DMS 273 treated with DMSO at 0.1 percent for 48 hours (cell line): ENCODE measurements around the gene ASS1.

Source experiments
- DNase-seq: peaks from one replicate; lab custom pipeline; 2025; lab: John Stamatoyannopoulos, UW

ASS1 gene

DNA sequence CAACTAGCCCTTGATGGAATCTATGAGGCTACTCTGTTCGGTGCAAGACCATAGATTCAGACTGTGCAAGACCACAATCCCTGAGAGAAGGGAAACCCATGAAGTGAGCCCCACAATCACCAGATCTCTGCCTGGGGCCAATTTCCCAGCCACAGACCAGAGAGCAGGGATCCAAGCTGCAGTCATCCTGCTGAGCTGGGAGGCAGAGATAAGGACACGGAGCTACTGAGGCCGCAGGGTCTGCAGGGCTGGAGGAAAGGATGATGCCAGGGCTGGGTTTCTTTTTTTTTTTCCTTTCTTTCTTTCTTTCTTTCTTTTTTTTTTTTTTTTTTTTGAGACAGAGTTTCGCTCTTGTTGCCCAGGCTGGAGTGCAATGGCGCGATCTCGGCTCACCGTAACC lies 86.9 kb downstream of the ASS1 start:
- DNase-seq = no peak

DNA sequence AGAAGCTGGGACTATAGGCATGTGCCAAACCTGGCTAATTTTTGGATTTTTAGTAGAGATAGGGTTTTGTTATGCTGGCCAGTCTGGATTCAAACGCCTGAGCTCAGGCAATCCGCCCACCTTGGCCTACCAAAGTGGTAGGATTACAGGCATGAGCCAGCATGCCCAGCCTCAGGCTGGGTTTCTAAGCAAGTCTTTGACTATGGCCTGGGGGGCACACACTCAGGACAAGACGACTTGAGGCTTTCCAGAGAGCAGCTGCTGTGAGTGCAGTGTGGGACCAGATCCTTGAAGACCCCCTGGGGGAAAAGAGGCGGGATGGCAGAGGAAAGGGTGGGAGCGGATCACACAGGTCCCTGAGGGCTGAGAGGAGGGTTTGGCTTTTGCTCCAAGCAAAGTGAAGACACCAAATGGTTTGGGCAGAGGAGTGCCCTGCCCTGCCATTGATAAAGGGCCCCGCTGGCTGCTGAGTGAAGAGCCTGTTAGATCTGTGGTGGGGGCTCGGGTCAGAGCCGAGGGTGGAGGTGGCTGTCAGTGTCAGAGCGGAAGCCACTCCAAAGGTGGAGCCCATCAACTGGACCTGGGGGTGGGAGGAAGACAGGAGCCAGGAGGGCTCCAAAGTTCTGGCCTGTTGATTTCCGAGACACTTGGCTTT lies 87.8 kb downstream of the ASS1 start:
- DNase-seq = no peak

DNA sequence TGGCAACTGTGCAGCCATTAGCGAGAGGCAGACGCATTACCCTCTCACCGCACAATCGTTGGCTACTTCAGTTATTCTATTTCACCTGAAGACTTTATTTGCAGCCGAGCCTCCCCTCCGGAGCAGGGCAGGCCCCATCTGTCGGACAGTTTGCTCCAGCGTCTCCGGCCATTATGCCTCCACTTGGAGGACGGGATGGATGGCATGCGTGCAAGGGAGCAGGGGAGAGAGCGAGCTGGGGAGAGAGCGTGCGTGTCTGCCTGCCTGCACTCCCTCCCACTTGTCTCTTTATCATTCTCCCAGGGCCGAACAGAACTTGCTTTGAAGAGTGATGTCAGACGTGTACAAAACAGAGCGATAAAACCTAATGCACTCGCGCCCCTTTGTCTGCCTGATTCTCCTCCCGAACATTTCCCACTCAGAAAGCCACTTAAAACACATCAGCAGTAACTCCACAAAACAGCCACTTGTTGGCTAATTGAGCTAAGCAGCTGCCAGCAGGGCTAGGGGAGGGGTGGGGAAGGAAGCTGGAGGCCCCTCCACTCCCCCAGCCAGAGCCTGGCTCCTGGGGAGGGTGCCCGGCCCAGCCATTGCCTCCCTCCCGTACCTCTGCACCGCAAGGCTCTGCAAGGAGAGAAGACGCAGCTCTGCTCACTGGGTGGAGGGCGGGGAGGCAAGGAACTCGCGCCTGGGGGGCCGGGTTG lies 91.2 kb downstream of the ASS1 start:
- DNase-seq = no peak

DNA sequence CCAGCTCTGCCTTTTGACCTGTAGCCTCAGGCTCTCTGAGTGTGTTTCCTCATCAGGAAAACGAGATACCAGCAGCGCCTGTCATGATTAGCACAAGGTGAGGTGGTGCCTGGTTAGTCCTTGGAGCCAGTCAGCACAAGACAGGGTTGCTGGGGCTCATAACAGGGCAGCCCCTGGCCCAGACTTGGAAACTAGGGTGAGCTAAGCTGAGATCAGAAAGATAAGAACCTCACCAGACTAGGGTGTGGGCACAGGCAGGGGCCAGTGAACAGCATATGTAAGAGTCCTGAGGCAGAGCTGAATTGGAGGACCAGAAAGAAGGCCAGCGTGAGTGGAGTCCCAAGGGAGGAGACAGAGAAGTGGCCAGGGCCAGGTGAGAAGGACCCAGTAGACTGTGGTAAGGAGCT lies 91.9 kb downstream of the ASS1 start:
- DNase-seq = no peak

DNA sequence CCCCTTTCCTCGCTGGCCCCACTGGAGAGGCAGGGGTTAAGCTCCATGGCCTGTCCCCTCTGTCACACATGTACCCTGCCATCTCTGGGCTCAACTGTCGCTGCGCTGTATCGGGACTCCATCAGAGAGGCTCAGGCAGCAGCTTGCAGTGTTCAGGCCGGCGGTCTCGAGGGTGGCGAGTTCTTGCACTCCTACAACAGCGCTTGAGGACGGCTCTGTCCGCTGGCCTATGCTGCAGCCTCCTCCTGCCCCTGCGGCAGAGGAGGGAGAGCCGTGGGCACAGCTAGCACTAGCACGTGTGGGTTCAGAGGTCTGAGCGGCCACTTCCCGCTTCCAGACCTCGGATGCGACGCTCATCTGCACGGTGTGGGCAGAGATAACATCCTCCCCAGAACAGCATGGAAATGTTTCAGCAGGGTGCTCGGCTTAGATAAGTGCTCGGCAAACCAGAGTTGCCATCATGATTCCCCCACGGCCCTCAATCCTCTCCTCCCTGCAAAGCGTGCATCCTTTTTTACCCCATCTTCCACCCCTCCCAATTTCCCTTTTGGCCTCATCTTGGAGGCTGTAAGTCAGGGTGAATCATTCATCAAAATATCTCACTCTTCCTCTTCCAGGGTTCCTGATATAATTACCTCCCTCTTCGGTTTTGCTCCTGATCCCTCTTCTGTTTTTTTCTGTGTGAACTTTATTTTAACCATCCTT lies 92.7 kb downstream of the ASS1 start:
- no peak for DNase-seq

DNA sequence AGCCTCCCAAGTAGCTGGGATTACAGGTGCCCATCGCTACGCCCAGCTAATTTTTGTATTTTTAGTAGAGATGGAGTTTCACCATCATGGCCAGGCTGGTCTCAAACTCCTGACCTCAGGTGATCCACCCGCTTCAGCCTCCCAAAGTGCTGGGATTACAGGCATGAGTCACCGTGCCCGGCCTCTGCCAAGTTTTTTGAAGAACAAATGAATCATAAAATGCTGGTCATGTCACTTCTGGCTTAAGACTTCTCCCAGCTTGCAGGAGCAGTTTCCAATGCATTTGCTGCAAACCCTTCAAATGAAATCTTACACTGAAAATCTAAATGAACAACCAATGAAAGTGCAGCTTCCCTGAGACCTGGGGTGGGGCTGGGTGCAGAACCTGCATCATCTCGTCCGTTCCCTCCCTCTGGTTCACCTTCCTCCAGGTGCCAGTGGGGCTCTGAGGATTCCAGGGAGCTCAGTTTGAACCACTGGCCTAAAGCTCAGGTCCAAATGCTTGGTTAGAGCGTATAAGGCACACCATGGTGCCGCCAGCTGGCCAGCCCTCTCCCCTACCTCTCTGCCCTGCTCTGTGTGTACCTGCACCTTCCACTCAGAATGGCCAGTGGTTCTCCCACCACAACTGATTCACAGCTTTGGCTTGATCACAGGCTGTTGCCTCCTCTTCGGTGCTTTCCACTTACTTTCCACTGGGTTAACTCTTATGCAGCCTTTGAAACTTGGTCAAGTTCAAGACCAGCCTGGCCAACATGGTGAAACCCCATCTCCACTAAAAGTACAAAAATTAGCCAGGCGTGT lies 94.9 kb downstream of the ASS1 start:
- DNase-seq = no peak

DNA sequence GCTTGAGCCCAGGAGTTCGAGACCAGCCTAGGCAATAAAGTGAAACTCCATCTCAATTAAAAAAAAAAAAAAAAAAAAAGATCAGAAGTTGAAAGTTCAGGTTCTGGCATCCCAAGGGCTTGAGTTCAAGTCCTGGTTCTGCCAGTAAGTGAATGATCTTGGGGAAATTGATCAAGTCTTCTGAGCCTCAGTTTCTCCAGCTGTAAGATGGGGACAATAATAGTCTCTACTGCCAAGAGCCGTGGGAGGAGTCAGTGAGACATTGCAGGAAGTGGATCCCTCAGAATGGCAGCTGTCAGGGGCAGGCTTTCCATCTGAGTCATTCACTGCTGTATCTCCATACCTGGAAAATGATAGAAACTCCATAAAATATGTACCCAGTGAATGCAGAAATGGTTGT lies 96.8 kb downstream of the ASS1 start:
- DNase-seq = no peak

DNA sequence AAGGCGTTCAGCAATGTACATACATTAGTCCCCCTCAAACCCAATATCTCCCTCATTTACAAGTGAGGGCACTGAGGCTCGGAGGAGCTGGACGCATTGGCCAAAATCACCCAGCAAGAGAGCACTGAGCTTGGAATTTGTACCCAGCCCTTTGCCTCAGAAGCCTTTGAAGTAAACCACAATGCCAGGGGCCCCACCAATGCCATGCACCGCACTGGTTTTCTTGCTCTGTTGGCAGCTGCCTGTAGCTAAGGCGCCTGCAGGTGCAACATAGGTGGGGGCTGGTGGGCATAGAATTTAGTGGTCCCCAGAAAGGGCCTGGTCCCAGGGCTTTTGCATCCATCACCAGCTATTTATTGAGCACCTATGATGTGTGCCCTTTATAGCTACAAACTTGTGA lies 97.3 kb downstream of the ASS1 start:
- DNase-seq = no peak

DNA sequence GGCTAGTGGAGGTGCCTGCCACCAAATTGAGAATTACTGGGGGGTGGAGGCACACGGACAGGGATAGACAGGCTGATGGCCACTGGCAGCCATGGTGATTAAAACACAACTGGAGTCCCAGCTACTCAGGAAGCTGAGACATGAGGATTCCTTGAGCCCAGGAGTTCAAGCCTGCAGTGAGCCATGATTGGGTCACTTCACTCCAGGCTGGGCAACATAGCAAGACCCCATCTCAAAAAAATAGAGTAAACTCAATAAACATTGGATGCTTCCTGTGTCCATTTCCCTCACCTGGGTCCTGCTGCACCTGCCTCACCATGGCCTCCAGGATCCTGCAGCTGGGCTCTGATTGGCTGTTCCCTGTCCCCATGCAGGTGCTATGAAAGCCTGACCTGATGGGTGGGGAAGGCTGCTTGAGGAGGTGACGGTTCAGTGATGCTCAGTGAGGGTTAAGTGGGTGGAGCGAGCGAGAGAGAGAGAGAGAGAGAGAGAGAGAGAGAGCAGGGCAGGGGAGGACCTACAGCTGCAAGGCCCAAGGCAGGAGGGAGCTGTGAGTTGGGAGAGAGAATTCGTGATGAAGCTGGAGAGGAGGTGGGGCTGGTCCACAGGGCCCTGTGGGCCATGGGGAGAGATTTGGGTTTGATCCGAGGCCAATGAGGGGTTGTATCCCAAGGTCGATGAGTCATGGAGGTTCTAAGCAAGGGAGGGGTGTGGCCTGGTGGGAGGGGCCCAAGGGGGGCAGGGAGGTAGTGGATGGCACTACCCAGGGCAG lies 97.9 kb downstream of the ASS1 start:
- DNase-seq = no peak

DNA sequence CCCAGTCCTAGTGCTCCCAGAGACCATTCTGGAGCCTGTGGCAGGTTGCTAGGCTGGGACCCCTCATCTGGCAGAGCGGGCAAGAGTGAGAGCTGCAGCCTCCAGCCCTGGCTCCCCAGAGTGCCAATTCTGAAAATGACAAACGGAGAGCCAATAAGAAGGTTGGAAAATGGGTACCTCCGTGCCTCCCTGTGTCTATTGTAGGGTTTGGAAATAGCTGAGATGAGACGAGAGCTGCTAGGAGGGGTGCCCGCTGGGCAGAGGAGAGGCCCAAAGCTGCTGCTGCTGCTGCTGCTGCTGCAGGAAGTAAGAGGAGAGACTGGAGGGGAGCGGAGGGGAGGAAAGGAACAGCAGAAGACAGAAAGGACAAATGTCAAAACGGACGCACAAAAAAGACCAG lies 98.6 kb downstream of the ASS1 start:
- no peak for DNase-seq

DNA sequence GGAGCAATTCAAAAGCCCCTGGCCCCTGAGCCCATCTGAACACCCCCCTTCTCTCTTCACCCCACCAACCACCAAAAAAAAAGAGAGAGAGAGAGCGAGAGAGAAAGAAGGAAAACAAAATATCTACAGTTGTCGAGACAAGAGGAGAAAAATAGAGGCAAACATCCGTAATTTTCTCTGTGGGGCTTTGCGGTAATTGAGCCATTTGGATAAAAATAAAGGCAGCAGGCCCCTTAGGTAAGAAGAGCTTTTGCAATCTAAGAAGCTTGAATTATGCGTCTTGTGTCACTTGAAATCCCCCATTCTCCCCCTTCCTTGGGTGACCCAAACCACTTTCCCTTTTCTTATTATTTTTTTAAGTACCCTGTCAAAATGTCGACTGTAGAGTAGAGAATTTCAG lies 99.1 kb downstream of the ASS1 start:
- no peak for DNase-seq

DNA sequence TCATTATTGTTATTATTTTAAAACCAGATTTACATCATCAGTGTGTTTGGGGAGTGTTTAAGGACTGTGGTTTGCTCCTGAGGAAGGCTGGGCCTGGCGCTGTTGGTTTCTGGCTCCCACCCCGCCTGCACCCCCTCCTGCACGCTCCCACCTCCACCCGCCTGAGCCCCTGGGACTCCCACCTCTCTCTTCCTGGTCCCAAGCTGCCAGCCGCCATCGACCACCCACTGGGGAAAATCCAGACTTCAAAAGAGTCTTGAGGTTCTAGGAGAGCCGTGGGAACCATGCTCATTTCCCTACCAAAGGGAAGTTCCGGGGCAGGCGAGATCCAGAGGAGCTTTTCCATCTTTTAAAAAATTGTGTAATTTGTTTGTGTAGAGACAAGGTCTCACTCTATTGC lies 99.6 kb downstream of the ASS1 start:
- DNase-seq = no peak

DNA sequence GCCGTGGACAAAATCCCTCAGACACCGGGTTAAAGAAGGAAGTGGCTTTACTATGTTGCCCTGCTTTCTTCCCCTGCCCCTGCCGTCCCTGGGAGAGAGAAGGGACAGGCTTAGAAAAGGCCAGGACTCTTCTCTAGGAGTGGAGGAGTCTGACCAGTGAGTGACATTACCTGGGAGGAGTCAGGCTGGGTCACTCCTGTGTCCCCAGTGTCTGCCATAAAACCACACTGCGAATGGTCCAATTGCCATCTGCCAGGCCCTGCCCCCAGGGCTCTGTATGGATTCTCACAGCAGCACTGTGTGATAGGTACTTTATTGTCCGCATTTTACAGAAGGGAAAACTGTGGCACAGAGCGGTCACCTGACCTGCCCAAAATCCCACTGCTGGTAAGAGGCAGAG lies 103.3 kb downstream of the ASS1 start:
- DNase-seq = no peak

DNA sequence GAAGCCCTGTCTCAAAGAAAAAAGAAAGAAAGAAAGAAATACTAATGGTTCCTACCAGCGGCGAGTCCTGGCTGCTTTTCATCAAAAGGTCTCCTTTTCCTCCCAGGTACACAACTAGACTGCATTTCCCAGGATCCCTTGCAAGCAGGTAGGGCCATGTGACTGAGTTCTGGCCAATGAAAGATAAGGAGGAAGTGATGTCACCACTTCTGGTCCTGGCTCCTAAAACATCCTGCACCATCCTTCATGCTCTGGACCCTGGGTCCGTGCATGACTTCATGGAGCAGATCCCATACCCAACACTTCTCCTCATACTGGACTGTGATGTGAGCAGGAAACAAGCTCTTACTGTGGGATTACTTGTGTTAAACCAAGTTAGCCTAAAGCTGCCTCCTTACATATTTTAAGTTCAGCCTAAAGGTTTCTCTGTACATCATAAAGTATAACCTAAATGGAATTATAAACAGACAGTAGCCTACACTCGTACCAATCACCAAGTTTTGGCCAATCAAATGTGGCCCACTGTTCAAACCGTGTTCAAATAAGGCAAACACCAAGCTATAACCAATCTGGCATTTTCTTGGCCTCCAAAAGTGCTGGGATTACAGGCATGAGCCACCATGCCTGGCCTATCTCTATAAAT lies 104.5 kb downstream of the ASS1 start:
- DNase-seq = no peak
